ENCODE measurements around the gene PGM2. TPM values are rescaled to one million over a fixed set of nuclear protein-coding genes. Genes with fewer than 3 reads are reported as not detected.

Gene PGM2
- total and polyA plus RNA-seq, 8 donors: 2.1 to 15.1 (median 7.6) TPM

- WGBS, 2 donors: 13 to 15% methylated on average over 62 to 63 of the region's 63 CpGs
- Histone ChIP-seq H3K27me3 (no peaks in the 10 kb centered on the region), H3K36me3 (no peaks in the 10 kb centered on the region), H3K27ac (peak overlapping the region in 1 of 4 donors; percentile 55), H3K4me3 (peak overlapping the region; percentile 52 to 92 (median 72)), H3K9me3 (no peaks in the 10 kb centered on the region), H3K4me1 (peaks cover 0 to 9% (median 0%) of the 10 kb centered on the region in 3 donors)
- ATAC-seq: peak; percentile 89 to 94 (median 90)
- intact Hi-C loops (cut with DNase I): loop anchor here in 1 of 3 donors (5.0 kb wide), 1 partner anchor 82 kb away; no protein-coding TSS in a partner anchor
- no peak for FAIRE-seq
- peak; percentile 63 to 91 (median 76) for DNase-seq
- no peak for TF ChIP-seq CTCF (IDR thresholded peaks at IDR 0.05)
Observed at GRCh38 chr4:37889849-37890800, 63.6 kb downstream of the PGM2 start.

- Histone ChIP-seq H3K4me3 (peak within 1 kb of the TSS; percentile 52 to 92 (median 72)), H3K27ac (peak within 1 kb of the TSS in 2 of 4 donors; percentile 36 to 55), H3K4me1 (peaks cover 0 to 3% (median 0%) of the 10 kb centered on the region in 3 donors), H3K36me3 (no peaks in the 10 kb centered on the region), H3K27me3 (no peaks in the 10 kb centered on the region), H3K9me3 (no peaks in the 10 kb centered on the region)
- FAIRE-seq: no peak
- TF ChIP-seq CTCF (IDR thresholded peaks at IDR 0.05): no peak
- DNase-seq: peak; percentile 21 to 89 (median 52)
- peak; percentile 60 to 68 (median 63) for ATAC-seq
- WGBS, 2 donors: 0 to 2% methylated on average over 12 to 43 of the region's 43 CpGs
- intact Hi-C loops (cut with DNase I): loop anchor here in 1 of 3 donors (5.0 kb wide), 1 partner anchor 81 kb away; no protein-coding TSS in a partner anchor
Observed at GRCh38 chr4:37890801-37891259, 64.3 kb downstream of the PGM2 start, which contains the start of gene TBC1D1. Gene TBC1D1, plus strand, starts transcription at chr4:37891084. Its CDS starts 11,012 bp downstream, at chr4:37902096.

GRCh38 chr4:37891260-37892159, 65.0 kb downstream of the PGM2 start:
- no peak for TF ChIP-seq CTCF (IDR thresholded peaks at IDR 0.05)

GRCh38 chr4:37892641-37893040, 66.2 kb downstream of the PGM2 start:
- H3K27ac ChIP-seq: no peak overlapping the region
- H3K4me1 ChIP-seq: peaks cover 0 to 3% (median 0%) of the 10 kb centered on the region in 3 donors
- no peaks in the 10 kb centered on the region for H3K27me3 ChIP-seq
- H3K4me3 ChIP-seq: no peak overlapping the region
- TF ChIP-seq CTCF (IDR thresholded peaks at IDR 0.05): no peak
- DNase-seq (no peak), FAIRE-seq (no peak), ATAC-seq (no peak)
- H3K9me3 ChIP-seq: no peaks in the 10 kb centered on the region
- 78% methylated on average over 5 of the region's 5 CpGs for WGBS, 2 donors
- no peaks in the 10 kb centered on the region for H3K36me3 ChIP-seq
- intact Hi-C loops (cut with DNase I): loop anchor here in 1 of 3 donors (5.0 kb wide), 1 partner anchor 80 kb away; no protein-coding TSS in a partner anchor

More at GRCh38 chr4:37891260-37892159, 65.0 kb downstream of the PGM2 start:
- intact Hi-C loops (cut with DNase I): loop anchor here in 1 of 3 donors (5.0 kb wide), 1 partner anchor 81 kb away; no protein-coding TSS in a partner anchor
- Histone ChIP-seq H3K4me1 (peaks cover 0 to 3% (median 0%) of the 10 kb centered on the region in 3 donors), H3K4me3 (peak overlapping the region; percentile 52 to 92 (median 72)), H3K9me3 (no peaks in the 10 kb centered on the region), H3K36me3 (no peaks in the 10 kb centered on the region), H3K27ac (peak overlapping the region in 2 of 4 donors; percentile 36 to 55), H3K27me3 (no peaks in the 10 kb centered on the region)
- DNase-seq (peak in 2 of 6 donors; percentile 7 to 25), FAIRE-seq (no peak), ATAC-seq (peak; percentile 26 to 67 (median 47))
- WGBS, 2 donors: 0 to 2% methylated on average over 26 to 49 of the region's 49 CpGs

All from pancreas (tissue), 10 donors.